Measurements from ENCODE around the gene CKMT2. TPM values are rescaled to one million over a fixed set of nuclear protein-coding genes. Genes with fewer than 3 reads are reported as not detected.

CKMT2 gene
- not detected in 2 replicates for total RNA-seq (2014; rRNA removed; shearing (Covaris generic))
- not detected in 2 replicates for polyA plus RNA-seq (2016; fragmentation: Nextera tagmentation; extraction: Ambion mirVana)

DNA sequence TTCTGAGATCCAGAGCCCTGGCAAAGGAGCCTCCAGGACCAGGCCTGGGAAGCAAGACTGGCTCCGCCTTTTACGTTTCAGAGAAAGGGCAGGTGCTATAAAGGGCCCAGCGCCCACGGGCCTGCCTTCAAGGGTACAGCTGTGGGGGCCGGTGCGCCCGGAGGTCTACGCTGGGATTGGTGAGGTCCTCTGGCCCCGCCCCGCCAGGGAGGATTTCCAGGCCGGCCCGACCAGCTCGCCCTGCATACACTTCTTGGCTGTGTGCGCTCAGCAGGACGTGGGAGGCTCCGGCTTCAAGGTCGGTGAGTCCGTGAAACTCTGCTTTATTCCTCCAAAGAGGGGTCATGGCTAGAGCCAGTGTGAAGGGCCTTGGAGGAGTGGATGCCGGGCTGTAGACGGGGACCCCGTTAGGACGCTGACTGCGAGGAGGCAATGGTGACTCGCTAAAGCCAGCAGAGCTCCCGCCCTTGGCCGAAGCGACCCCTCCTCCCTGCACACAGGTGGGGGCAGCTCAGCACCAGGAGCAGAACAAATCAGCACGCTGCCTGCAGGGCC is at the start of gene CKMT2:
CKMT2 (plus strand) TSS at position 243 of the 555 bp plus-strand sequence. CDS start 17,811 bp downstream, outside the sequence.
- Histone ChIP-seq H3K79me2 (ENCODE audit: insufficient read depth) (no peaks in the 10 kb centered on the region), H3K4me3 (no peak within 1 kb of the TSS), H3K4me2 (ENCODE audit: unreplicated experiment) (no peak within 1 kb of the TSS), H3K27ac (no peak within 1 kb of the TSS), H2AFZ (peak within 1 kb of the TSS; percentile 26), H3K9me3 (ENCODE audit: low read depth) (no peaks in the 10 kb centered on the region), H4K20me1 (ENCODE audit: insufficient read depth) (no peaks in the 10 kb centered on the region), H3K9me2 (ENCODE audit: insufficient read depth) (no peaks in the 10 kb centered on the region), H3F3A (ENCODE audit: insufficient read depth) (no peaks in the 10 kb centered on the region), H3K27me3 (replicated peaks; ENCODE audit: insufficient read depth) (no peaks in the 10 kb centered on the region), H3K36me3 (ENCODE audit: low read depth) (no peaks in the 10 kb centered on the region), H3K4me1 (ENCODE audit: insufficient read depth) (no peaks in the 10 kb centered on the region), H3K9ac (no peak within 1 kb of the TSS)
- TF ChIP-seq EZH2 (IDR thresholded peaks at IDR 0.05; ENCODE audit: insufficient read depth, poor library complexity, severe bottlenecking) (no peak), EZH2phosphoT487 (IDR thresholded peaks at IDR 0.05; ENCODE audit: insufficient read depth, low read depth) (no peak)
- in situ Hi-C loops (cut with MboI), result no loop called here
- 18 to 19% methylated on average over 23 to 28 of the region's 28 CpGs for WGBS, 2 experiments (ENCODE audit: low coverage in 1 of 2, low lambda C conversion rate in 2 of 2, missing lambda C conversion rate in 2 of 2)
- DNase-seq, result peak; percentile 46

DNA sequence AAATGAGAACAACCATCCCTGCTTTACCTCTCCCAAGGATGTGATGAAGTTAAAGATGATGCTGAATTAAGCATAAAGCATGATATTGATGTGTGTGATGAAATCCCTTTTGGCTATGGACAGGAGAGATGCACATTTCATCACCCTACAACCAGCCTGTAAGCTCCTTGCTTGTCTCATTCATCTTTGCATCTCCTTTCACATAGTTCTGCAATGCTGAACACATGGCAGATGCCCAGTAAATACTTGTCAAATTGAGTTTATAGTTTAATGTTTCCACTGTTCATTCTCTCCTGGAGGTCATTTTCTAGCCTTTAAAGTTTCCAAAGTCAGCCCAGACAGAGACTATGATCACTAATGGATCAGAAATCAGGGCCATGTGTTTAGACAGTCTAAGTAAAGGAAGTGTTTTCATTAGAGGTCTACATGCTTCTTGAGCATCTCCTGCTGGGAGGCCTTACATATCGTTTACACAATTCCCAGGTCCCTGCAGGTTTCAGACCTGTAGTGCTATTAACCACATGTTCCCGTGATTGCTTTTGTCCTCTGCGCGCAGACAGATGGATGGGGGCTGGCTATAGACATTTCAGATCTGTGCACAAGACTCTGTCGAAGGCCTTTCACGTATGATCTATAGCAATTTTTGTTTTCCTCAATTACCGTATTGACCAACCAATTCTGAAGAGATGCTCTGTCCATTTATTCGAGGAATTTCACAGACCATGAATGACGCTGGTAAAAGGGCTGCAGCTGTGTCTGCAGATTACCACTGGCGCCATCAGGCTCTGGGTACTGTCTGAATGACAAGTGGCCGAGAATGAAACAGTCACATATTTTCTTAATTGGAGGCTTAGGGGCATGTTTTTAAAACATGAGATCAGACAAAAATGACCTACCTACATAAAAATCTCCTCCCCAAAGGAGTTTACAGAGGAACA is 49.0 kb upstream of the CKMT2 start:
- no peak overlapping the region for H2AFZ ChIP-seq
- no peaks in the 10 kb centered on the region for H3K4me1 ChIP-seq (ENCODE audit: insufficient read depth)
- H3K27me3 ChIP-seq (replicated peaks; ENCODE audit: insufficient read depth), result no peaks in the 10 kb centered on the region
- no peak overlapping the region for H3K4me3 ChIP-seq
- no peaks in the 10 kb centered on the region for H3K79me2 ChIP-seq (ENCODE audit: insufficient read depth)
- H3K9me3 ChIP-seq (ENCODE audit: low read depth), result no peaks in the 10 kb centered on the region
- H3K9ac ChIP-seq, result no peak overlapping the region
- TF ChIP-seq EZH2phosphoT487 (IDR thresholded peaks at IDR 0.05; ENCODE audit: insufficient read depth, low read depth) (no peak), EZH2 (IDR thresholded peaks at IDR 0.05; ENCODE audit: insufficient read depth, poor library complexity, severe bottlenecking) (no peak)
- H3K4me2 ChIP-seq (ENCODE audit: unreplicated experiment), result no peak overlapping the region
- no peaks in the 10 kb centered on the region for H4K20me1 ChIP-seq (ENCODE audit: insufficient read depth)
- WGBS, 2 experiments (ENCODE audit: low coverage in 1 of 2, low lambda C conversion rate in 2 of 2, missing lambda C conversion rate in 2 of 2), result 72 to 74% methylated on average over 11 of the region's 11 CpGs
- no peak overlapping the region for H3K27ac ChIP-seq
- in situ Hi-C loops (cut with MboI), result loop anchor here (25.0 kb wide), 1 partner anchor 497 kb away; no protein-coding TSS in a partner anchor
- H3K36me3 ChIP-seq (ENCODE audit: low read depth), result no peaks in the 10 kb centered on the region
- DNase-seq, result no peak
- H3F3A ChIP-seq (ENCODE audit: insufficient read depth), result no peaks in the 10 kb centered on the region
- H3K9me2 ChIP-seq (ENCODE audit: insufficient read depth), result no peaks in the 10 kb centered on the region

DNA sequence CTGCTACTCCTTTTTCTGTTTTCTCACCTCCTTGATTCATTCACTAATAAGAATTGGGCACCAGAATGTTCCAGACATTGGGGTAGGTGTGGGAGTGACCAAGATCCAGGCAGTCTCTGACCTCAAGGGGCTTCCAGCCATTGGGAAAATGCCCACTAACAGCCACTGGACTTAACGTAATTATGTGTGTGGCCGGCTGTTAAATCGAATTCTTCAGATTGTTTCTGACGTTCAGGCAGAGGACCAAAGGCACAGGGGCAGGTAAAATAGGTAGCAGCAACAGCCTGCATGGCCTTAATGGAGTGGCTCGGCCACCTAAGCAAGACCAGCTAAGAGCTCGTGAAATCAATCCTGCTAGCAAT is 48.4 kb upstream of the CKMT2 start:
- Histone ChIP-seq H3K27me3 (replicated peaks; ENCODE audit: insufficient read depth) (no peaks in the 10 kb centered on the region), H2AFZ (no peak overlapping the region), H4K20me1 (ENCODE audit: insufficient read depth) (no peaks in the 10 kb centered on the region), H3K4me3 (no peak overlapping the region), H3F3A (ENCODE audit: insufficient read depth) (no peaks in the 10 kb centered on the region), H3K27ac (no peak overlapping the region), H3K79me2 (ENCODE audit: insufficient read depth) (no peaks in the 10 kb centered on the region), H3K9me2 (ENCODE audit: insufficient read depth) (no peaks in the 10 kb centered on the region), H3K9ac (no peak overlapping the region), H3K4me1 (ENCODE audit: insufficient read depth) (no peaks in the 10 kb centered on the region), H3K9me3 (ENCODE audit: low read depth) (no peaks in the 10 kb centered on the region), H3K36me3 (ENCODE audit: low read depth) (no peaks in the 10 kb centered on the region), H3K4me2 (ENCODE audit: unreplicated experiment) (no peak overlapping the region)
- in situ Hi-C loops (cut with MboI), result loop anchor here (25.0 kb wide), 1 partner anchor 497 kb away; no protein-coding TSS in a partner anchor
- WGBS, 2 experiments (ENCODE audit: low coverage in 1 of 2, low lambda C conversion rate in 2 of 2, missing lambda C conversion rate in 2 of 2), result 64 to 74% methylated on average over 6 of the region's 6 CpGs
- TF ChIP-seq EZH2 (IDR thresholded peaks at IDR 0.05; ENCODE audit: insufficient read depth, poor library complexity, severe bottlenecking) (no peak), EZH2phosphoT487 (IDR thresholded peaks at IDR 0.05; ENCODE audit: insufficient read depth, low read depth) (no peak)
- no peak for DNase-seq

DNA sequence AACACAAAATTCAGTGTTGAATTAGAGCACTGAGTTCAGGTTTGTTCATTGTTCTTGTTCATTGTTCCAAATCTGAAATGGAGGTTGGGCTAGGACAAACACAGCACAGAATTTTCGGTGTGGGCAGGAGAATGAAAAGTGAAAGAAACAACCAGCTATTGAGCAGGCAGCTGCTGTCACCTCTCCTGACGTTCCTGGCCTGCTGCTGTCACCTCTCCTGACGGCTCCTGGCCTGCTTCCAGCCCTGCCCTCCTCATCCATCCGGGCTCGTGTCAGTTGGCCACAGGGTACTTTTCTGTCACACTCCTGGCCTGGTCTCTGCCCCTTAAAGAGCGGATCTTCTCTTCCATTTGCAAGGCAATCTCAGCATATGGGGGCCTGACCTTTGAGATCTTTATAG is 45.2 kb upstream of the CKMT2 start:
- Histone ChIP-seq H3K9me3 (ENCODE audit: low read depth) (no peaks in the 10 kb centered on the region), H2AFZ (no peak overlapping the region), H3K4me1 (ENCODE audit: insufficient read depth) (no peaks in the 10 kb centered on the region), H3K4me3 (no peak overlapping the region), H3K36me3 (ENCODE audit: low read depth) (no peaks in the 10 kb centered on the region), H3K27me3 (replicated peaks; ENCODE audit: insufficient read depth) (peaks cover 3% of the 10 kb centered on the region), H3K4me2 (ENCODE audit: unreplicated experiment) (no peak overlapping the region), H3K27ac (no peak overlapping the region), H4K20me1 (ENCODE audit: insufficient read depth) (no peaks in the 10 kb centered on the region), H3K79me2 (ENCODE audit: insufficient read depth) (no peaks in the 10 kb centered on the region), H3K9ac (no peak overlapping the region), H3F3A (ENCODE audit: insufficient read depth) (no peaks in the 10 kb centered on the region), H3K9me2 (ENCODE audit: insufficient read depth) (no peaks in the 10 kb centered on the region)
- 47 to 53% methylated on average over 6 of the region's 6 CpGs for WGBS, 2 experiments (ENCODE audit: low coverage in 1 of 2, low lambda C conversion rate in 2 of 2, missing lambda C conversion rate in 2 of 2)
- in situ Hi-C loops (cut with MboI), result loop anchor here (25.0 kb wide), 1 partner anchor 501 kb away; no protein-coding TSS in a partner anchor
- TF ChIP-seq EZH2phosphoT487 (IDR thresholded peaks at IDR 0.05; ENCODE audit: insufficient read depth, low read depth), result no peak
- TF ChIP-seq EZH2 (IDR thresholded peaks at IDR 0.05; ENCODE audit: insufficient read depth, poor library complexity, severe bottlenecking), result no peak
- DNase-seq, result no peak

Data from GM23248 (cell line).